ENCODE results near the gene MYLK4.

The MYLK4 gene

GRCh38 chr6:2624177-2624576, 126.5 kb downstream of the MYLK4 start:
- DNase-seq: no peak

GRCh38 chr6:2623295-2623694, 127.4 kb downstream of the MYLK4 start:
- no peak for DNase-seq

- DNase-seq: no peak
Measured at GRCh38 chr6:2622671-2623070, 128.1 kb downstream of the MYLK4 start.

GRCh38 chr6:2619651-2620050, 131.1 kb downstream of the MYLK4 start:
- no peak for DNase-seq

GRCh38 chr6:2617729-2618128, 133.0 kb downstream of the MYLK4 start:
- no peak for DNase-seq

GRCh38 chr6:2616811-2617210, 133.9 kb downstream of the MYLK4 start:
- DNase-seq: no peak

GRCh38 chr6:2615251-2615650, 135.5 kb downstream of the MYLK4 start:
- no peak for DNase-seq

- DNase-seq: no peak
Measured at GRCh38 chr6:2614846-2615245, 135.9 kb downstream of the MYLK4 start.

GRCh38 chr6:2614155-2614554, 136.6 kb downstream of the MYLK4 start:
- no peak for DNase-seq

Data from effector CD8-positive, alpha-beta T cell (primary cell).